AG04449 (cell line): ENCODE data around the gene SLC25A25.
"Not testable (repeated sequence)": the region's sequence is repeated elsewhere in the genome, so short reads cannot be mapped to it uniquely, and the experiment has no call there.

Experiments used
- CTCF ChIA-PET: fragments of 350-600 bp; formaldehyde crosslinking; extraction: SDS; loops from one replicate; lab custom pipeline; 2021; ENCODE audit warnings: antibody characterized with exemption; lab: Yijun Ruan, JAX
- POLR2A ChIA-PET: fragments of 400-600, 350-600 bp; formaldehyde crosslinking; extraction: SDS; loops from one replicate; lab custom pipeline; 2020; ENCODE audit warnings: antibody characterized with exemption, inconsistent platforms; lab: Yijun Ruan, JAX
- DNase-seq: peaks from one replicate; pipeline ENCODE4 v3.0.0-alpha.2; 2010; ENCODE audit warnings: low read depth, low spot score
- H3K4me3 ChIP-seq: 2 replicates; pipeline ENCODE4 v1.5.1; 2011; ENCODE audit warnings: low read depth, mild to moderate bottlenecking, control low read depth, low read length
- TF ChIP-seq, protein P1 (sequence below): IDR thresholded peaks from one replicate; pipeline ENCODE4 v1.5.1; 2011; ENCODE audit warnings: mild to moderate bottlenecking, moderate library complexity, low read length, control low read depth, inconsistent platforms; ENCODE audit not compliant: insufficient read depth; ENCODE audit errors: missing control alignments

The SLC25A25 gene

DNA sequence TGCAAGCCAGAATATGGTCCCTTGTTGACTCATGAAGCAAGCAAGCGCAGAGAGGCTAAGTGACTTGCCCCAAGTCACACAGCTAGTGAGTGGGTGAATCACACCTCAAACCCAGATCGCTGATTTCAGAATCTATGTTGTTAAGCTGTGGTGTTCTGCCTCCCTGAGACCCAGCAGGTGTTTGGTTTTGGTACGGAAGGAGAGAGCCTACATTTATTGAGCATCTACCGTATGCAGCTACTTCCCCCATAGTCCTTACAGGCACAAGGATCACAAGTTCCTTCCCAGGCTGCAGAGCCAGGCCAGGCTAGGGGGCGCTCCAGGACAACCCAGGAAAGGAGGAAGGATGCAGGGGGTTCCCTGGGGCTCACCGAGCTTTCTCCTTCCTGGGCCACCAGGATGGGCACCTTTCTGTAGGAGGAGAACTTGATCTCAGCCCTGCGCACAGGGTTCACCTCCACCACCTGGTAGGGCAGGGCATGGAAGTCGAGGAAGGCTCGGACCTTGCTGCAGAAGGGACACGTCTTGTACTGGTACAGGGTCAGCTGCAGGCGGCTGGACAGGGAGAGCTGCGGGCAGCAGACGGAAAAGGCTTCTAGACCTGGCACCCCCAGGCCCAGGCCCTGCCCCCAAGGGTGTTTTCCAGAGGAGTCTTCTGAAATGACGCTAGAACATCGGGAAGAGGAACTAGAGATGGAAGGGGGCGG, 57.0 kb downstream of the SLC25A25 start:
- CTCF ChIA-PET: interaction anchor here (0.6 to 6.8 kb wide), 30 partner anchors 9 to 323 kb away, joined by 3 to 112 read pairs (median 4); partner anchors contain the start of gene DPM2
- DNase-seq: no peak
- H3K4me3 ChIP-seq: no peak overlapping the region
- POLR2A ChIA-PET: no interaction called here
- TF ChIP-seq, protein P1, sequence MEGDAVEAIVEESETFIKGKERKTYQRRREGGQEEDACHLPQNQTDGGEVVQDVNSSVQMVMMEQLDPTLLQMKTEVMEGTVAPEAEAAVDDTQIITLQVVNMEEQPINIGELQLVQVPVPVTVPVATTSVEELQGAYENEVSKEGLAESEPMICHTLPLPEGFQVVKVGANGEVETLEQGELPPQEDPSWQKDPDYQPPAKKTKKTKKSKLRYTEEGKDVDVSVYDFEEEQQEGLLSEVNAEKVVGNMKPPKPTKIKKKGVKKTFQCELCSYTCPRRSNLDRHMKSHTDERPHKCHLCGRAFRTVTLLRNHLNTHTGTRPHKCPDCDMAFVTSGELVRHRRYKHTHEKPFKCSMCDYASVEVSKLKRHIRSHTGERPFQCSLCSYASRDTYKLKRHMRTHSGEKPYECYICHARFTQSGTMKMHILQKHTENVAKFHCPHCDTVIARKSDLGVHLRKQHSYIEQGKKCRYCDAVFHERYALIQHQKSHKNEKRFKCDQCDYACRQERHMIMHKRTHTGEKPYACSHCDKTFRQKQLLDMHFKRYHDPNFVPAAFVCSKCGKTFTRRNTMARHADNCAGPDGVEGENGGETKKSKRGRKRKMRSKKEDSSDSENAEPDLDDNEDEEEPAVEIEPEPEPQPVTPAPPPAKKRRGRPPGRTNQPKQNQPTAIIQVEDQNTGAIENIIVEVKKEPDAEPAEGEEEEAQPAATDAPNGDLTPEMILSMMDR: peak; percentile 70

DNA sequence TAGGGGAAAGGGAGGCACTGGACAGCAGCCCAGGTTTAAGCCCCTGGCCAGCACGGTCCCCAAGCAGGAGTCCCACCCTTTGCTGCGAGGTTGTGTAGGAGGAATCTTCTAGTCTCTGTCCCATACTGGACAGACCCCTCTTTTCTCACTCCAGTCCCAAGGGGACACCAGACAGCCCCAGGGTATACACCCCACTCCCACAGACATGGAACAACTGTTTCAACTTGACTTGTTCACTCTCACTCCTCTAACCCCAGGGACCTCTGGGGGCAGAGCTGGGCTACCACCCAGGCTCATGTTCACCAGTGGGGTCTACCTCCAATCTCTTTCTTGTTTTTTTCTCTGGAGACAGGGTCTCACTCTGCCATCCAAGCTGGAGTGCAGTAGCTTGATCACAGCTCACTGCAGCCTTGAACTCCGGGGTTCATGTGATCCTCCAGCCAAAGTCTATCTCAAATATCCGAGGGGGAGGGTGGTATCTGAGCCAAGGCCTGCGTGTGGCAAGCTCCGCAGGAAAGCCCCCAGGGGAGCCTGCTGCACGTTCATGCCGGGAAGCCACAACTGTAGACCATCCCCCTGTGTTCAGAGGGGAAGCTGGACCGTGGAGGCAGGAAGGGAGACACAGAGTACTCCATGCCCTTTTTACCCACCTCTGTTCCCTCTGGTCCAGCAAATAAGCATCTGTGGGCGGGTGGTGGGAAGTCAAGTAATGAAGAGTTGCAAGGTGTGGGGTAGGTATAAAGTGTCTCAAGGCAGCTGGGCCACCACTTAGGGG, 57.7 kb downstream of the SLC25A25 start:
- DNase-seq: no peak
- POLR2A ChIA-PET: interaction anchor here (1.3 kb wide), 1 partner anchor 9 kb away, joined by 3 read pairs; no protein-coding TSS in a partner anchor
- CTCF ChIA-PET: interaction anchor here (0.6 to 6.8 kb wide), 20 partner anchors 10 to 705 kb away, joined by 3 to 112 read pairs (median 4); partner anchors contain the start of gene DPM2
- TF ChIP-seq, protein P1: no peak
- peak overlapping the region; percentile 31 for H3K4me3 ChIP-seq

DNA sequence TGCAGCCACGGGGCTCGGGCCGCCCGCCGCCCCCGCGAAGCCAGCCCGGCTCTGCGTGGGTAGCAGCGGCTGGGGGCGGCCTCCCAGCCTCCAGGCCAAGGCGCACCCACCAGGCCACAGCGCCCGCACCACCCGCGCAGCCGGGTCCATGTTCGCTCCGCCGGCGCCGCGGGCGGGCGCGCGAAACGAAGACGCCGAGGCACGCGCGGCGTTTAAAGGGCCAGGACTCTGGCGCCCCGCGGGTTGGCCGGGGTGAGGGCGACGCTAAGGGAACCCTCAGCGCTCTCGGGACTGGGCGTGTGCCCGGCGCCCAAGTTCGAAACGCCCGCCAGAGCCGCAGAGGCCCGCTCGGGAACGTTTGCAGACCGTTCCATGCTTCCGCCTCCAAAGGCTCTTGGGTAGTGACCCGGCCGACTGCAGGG, 59.5 kb downstream of the SLC25A25 start, which contains the start of gene PTGES2:
Gene PTGES2 (minus strand): TSS at position 162 of the 422 bp plus-strand sequence. CDS start 12 bp downstream, at position 150.
- POLR2A ChIA-PET: interaction anchor here (0.9 kb wide), 1 partner anchor 9 kb away, joined by 5 read pairs; no protein-coding TSS in a partner anchor
- DNase-seq: no peak
- peak within 1 kb of the TSS; percentile 95 for H3K4me3 ChIP-seq
- TF ChIP-seq, protein P1: no peak
- CTCF ChIA-PET: interaction anchor here (1.5 to 6.8 kb wide), 3 partner anchors 12 to 185 kb away, joined by 4 to 112 read pairs (median 6); no protein-coding TSS in a partner anchor

DNA sequence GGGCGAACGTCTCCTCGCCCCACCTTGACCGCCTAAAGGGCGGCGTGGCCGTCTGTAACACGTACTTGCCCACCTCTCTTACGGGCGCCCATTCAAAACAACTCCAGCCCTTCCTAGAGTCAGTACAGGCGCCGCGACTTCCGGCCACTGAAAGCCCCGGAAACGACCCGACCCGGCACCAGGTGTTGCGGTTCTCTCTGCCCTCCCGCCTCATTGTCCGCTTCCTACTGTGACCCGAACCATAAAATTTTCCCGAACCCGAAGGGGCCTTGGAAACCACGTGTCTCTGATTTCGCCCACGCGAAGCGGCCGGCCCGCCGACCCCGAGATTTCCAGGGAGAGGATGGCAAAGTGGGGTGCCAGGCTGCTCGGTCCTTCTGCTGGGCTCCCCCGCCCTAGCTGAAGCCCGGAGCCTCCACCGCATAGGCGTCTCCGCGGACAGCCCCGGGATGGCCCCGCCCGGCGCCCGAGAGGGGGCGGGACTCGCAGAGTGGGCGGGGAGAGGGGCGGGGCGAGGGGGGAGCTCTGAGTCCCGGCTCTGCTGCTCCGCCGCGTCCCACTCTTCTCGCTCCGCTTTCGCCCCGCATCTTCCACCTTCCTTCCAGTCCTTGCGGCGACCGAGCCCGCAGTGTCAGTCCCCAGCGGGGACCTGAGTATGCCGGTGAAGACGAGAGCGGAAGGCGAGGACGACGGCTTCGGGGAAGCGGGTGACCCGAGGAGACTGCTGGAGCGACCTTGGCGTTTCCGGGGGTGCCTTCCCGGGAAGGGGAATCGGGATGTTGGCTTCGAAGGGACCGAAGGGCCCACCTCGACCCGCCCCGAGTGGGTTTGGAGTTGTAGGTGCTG, 60.2 kb downstream of the SLC25A25 start:
- CTCF ChIA-PET: interaction anchor here (0.8 to 6.8 kb wide), 13 partner anchors 8 to 185 kb away, joined by 3 to 112 read pairs (median 4); no protein-coding TSS in a partner anchor
- POLR2A ChIA-PET: interaction anchor here (0.6 to 0.9 kb wide), 4 partner anchors 9 to 47 kb away, joined by 3 to 5 read pairs (median 4); no protein-coding TSS in a partner anchor
- peak; percentile 42 for DNase-seq
- peak overlapping the region; percentile 95 for H3K4me3 ChIP-seq
- TF ChIP-seq, protein P1: no peak

DNA sequence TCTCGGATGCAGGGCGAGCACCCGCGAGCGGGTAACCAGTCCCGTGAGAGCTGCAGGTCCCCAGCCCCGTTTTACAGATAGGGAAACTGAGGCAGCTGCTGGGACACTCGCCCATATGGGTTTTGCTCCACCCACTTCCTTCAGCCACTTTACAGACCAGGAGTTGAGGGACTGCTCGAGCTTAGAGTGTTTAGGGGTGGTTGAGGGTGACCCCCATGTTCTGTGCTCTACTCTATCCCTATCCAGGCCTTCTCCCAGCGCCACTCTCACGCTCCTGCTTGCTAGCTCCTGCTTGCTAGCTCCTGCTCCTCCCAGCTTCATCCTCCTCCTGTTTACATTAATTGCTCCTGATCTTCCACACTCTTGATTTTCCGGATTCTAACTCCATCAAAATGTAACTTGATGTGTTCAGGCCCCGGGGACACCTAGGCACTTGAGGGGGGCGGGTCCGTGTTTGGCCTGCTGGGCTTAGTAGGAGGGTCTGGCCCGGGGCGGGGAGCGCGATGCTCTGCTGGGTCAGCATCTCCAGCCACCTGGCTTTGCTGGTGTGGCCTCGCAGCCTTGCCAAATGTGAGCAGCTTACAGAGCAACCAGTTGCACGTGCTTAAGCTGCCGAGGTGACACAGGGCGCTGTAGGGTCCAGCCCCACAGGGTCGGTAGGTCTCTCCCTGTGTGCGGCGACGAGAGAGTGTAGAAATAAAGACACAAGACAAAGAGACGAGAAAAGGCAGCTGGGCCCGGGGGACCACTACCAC, 61.0 kb downstream of the SLC25A25 start:
- ChIA-PET CTCF (interaction anchor here (0.8 to 6.8 kb wide), 15 partner anchors 8 to 186 kb away, joined by 3 to 112 read pairs (median 4); no protein-coding TSS in a partner anchor), POLR2A (interaction anchor here (0.7 kb wide), 1 partner anchor 29 kb away, joined by 3 read pairs; no protein-coding TSS in a partner anchor)
- TF ChIP-seq, protein P1: no peak
- H3K4me3 ChIP-seq: peak overlapping the region; percentile 95
- no peak for DNase-seq

DNA sequence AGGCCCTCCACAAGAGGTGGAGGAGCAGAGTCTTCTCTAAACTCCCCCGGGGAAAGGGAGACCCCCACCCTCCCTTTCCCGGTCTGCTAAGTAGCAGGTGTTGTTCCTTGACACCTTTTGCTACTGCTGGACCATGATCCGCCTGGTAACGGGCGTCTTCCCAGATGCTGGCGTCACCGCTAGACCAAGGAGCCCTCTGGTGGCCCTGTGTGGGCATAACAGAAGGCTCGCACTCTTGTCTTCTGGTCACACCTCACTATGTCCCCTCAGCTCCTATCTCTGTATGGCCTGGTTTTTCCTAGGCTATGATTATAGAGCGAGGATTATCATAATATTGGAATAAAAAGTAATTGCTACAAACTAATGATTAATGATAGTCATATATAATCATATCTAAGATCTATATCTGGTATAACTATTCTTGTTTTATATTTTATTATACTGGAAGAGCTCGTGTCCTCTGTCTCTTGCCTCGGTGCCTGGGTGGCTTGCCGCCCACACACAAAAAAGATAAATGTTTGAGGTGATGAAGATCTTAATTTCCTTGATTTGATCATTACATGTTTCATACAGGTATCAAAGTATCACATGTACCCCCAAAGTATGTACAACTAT, 62.1 kb downstream of the SLC25A25 start:
- DNase-seq, POLR2A ChIA-PET, H3K4me3 ChIP-seq: not testable (repeated sequence)
- CTCF ChIA-PET: interaction anchor here (1.2 to 6.8 kb wide), 4 partner anchors 14 to 45 kb away, joined by 3 to 112 read pairs (median 4); no protein-coding TSS in a partner anchor

DNA sequence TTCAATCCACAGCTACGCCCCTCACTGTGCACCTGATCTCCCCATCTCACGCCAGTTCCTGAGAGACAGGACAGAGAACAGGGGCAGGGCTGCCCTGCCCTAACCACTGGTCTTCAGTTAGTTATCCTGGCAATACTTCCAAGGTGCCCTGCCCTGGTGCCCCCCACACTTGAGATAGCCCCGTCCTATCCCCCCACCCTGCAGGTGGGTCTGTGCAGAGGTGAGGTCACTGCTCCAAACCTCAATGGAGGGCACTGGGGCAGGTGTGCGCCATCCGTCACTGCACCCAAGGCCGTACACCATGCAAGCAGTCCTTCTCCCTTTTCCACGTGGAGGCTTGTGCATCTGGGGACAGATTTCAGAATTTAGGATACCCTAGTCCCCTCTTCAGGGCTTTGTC, 62.6 kb downstream of the SLC25A25 start:
- CTCF ChIA-PET: interaction anchor here (1.1 to 6.8 kb wide), 4 partner anchors 13 to 44 kb away, joined by 3 to 112 read pairs (median 4); no protein-coding TSS in a partner anchor
- DNase-seq, POLR2A ChIA-PET, H3K4me3 ChIP-seq: not testable (repeated sequence)
